Smooth muscle cell (in vitro differentiated cells): ENCODE measurements around the gene MEAK7. TPM values are rescaled to one million over a fixed set of nuclear protein-coding genes. Genes with fewer than 3 reads are reported as not detected.

Experiments used
- DNase-seq: peaks from one replicate; lab custom pipeline; 2025; ENCODE audit not compliant: unreplicated experiment; lab: John Stamatoyannopoulos, UW
- H2AFZ ChIP-seq: fragments of 200-600 bp; sonication (generic); 2 replicates; pipeline ENCODE4 v1.6.0; 2016; ENCODE audit warnings: antibody characterized with exemption, low read depth, mild to moderate bottlenecking
- H3F3A ChIP-seq: fragments of 200-600 bp; sonication (generic); 2 replicates; pipeline ENCODE4 v1.6.0; 2017; ENCODE audit warnings: antibody characterized with exemption, low read depth
- H3K27ac ChIP-seq: fragments of 200-600 bp; sonication (generic); 2 replicates; pipeline ENCODE4 v1.5.1; 2016; ENCODE audit warnings: low read depth, mild to moderate bottlenecking
- H3K27me3 ChIP-seq: fragments of 200-600 bp; sonication (generic); 2 replicates; pipeline ENCODE4 v1.6.1; 2016; ENCODE audit warnings: low read depth, mild to moderate bottlenecking
- H3K36me3 ChIP-seq: fragments of 200-600 bp; sonication (generic); 2 replicates; pipeline ENCODE4 v1.5.1; 2016; ENCODE audit warnings: low read depth
- H3K4me1 ChIP-seq: fragments of 200-600 bp; sonication (generic); 2 replicates; pipeline ENCODE4 v1.5.1; 2016; ENCODE audit warnings: low read depth
- H3K4me2 ChIP-seq: fragments of 200-600 bp; sonication (generic); 2 replicates; pipeline ENCODE4 v1.6.0; 2016; ENCODE audit warnings: mild to moderate bottlenecking
- H3K4me3 ChIP-seq: fragments of 200-600 bp; sonication (generic); 2 replicates; pipeline ENCODE4 v1.5.1; 2016; ENCODE audit warnings: mild to moderate bottlenecking
- H3K79me2 ChIP-seq: fragments of 200-600 bp; sonication (generic); 2 replicates; pipeline ENCODE4 v1.6.0; 2016; ENCODE audit warnings: low read depth, mild to moderate bottlenecking
- H3K9ac ChIP-seq: fragments of 200-600 bp; sonication (generic); 2 replicates; pipeline ENCODE4 v1.6.0; 2016; ENCODE audit warnings: low read depth
- H3K9me3 ChIP-seq: fragments of 200-600 bp; sonication (generic); replicated peaks from 2 replicates; pipeline ENCODE4 v1.5.1; 2016; ENCODE audit warnings: low read depth
- H4K20me1 ChIP-seq: fragments of 200-600 bp; sonication (generic); 2 replicates; pipeline ENCODE4 v1.6.0; 2016; ENCODE audit warnings: low read depth
- WGBS: methylation state at CpG from one replicate; pipeline ENCODE4 v1.1.7; 2016; ENCODE audit warnings: low lambda C conversion rate; 5-methylcytosine and 5-hydroxymethylcytosine counted together
- polyA plus RNA-seq: library from polyadenylated mRNA; unstranded; fragments of >200 nt; fragmentation: Nextera tagmentation; extraction: Ambion mirVana; gene quantifications from 2 replicates; pipeline ENCODE4 v1.2.1, GENCODE V29; 2016
- total RNA-seq: library from RNA; depleted of rRNA; stranded (reverse); fragments of >200 nt; gene quantifications from 2 replicates; pipeline ENCODE4 v1.2.3, GENCODE V29; 2014
- TF ChIP-seq, protein P1 (sequence below): fragments of 200-600 bp; sonication (generic); IDR thresholded peaks from 2 replicates; pipeline ENCODE4 v1.5.1; 2017; ENCODE audit warnings: borderline replicate concordance, mild to moderate bottlenecking, antibody characterized with exemption; ENCODE audit not compliant: insufficient read depth, poor library complexity, severe bottlenecking

The MEAK7 gene
- total and polyA plus RNA-seq, 2 experiments from 2014 or later: 26.4 to 32.1 TPM

DNA sequence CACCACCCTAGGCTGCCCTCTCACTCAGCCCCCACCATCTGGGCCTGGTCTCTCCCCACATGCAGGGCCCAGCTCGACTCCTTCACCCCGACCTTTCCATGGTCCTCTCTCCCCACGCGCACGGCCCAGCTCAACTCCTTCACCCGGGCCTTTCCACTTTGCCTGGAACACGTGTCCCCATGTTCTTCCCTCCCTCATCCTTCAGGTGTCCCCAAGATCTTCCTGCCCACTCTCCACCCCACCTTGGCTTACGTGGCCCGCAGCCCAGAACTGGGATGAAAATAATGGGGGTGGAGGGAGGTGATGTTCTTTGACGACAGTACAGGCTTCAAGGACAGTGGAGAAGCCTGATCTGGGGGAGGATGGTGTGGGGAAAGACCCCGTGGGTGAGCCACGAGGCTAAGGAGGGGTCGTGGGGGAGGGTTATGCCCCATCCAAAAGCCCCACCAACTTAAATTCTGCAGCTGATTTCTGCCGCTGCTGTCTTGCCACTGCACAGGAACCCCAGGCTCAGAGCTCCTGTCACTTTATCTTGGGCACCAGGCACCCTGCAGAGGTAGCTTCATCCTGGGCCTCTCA is 9.9 kb upstream of the MEAK7 start:
- Histone ChIP-seq H3F3A (no peaks in the 10 kb centered on the region), H4K20me1 (no peaks in the 10 kb centered on the region), H3K4me1 (peaks cover 16% of the 10 kb centered on the region), H3K4me3 (no peak overlapping the region), H3K9ac (no peak overlapping the region), H3K27ac (no peak overlapping the region), H2AFZ (no peak overlapping the region), H3K79me2 (no peaks in the 10 kb centered on the region), H3K36me3 (no peaks in the 10 kb centered on the region), H3K4me2 (peak overlapping the region; percentile 23), H3K27me3 (no peaks in the 10 kb centered on the region), H3K9me3 (no peaks in the 10 kb centered on the region)
- TF ChIP-seq, protein P1, sequence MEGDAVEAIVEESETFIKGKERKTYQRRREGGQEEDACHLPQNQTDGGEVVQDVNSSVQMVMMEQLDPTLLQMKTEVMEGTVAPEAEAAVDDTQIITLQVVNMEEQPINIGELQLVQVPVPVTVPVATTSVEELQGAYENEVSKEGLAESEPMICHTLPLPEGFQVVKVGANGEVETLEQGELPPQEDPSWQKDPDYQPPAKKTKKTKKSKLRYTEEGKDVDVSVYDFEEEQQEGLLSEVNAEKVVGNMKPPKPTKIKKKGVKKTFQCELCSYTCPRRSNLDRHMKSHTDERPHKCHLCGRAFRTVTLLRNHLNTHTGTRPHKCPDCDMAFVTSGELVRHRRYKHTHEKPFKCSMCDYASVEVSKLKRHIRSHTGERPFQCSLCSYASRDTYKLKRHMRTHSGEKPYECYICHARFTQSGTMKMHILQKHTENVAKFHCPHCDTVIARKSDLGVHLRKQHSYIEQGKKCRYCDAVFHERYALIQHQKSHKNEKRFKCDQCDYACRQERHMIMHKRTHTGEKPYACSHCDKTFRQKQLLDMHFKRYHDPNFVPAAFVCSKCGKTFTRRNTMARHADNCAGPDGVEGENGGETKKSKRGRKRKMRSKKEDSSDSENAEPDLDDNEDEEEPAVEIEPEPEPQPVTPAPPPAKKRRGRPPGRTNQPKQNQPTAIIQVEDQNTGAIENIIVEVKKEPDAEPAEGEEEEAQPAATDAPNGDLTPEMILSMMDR: no peak
- WGBS: 83% methylated on average over 14 of the region's 14 CpGs
- no peak for DNase-seq

DNA sequence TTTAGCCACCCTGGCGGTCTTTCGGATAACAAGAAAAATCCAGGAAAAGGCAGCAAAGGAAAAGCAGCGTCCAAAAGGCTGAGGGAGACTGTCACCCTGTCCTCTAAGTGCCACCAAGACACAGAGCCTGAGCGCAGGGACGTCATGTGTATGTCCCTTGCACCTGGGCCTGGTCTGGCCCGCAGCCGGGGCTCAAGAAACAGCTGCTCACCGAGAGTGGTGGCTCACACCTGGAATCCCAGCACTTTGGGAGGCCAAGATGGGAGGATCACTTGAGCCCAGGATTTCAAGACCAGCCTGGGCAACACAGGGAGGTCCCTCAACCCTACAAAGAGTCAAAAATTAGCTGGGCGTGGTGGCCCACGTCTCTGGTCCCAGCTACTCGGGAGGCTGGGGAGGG is 9.2 kb upstream of the MEAK7 start:
- Histone ChIP-seq H3F3A (no peaks in the 10 kb centered on the region), H2AFZ (no peak overlapping the region), H3K4me3 (no peak overlapping the region), H3K27ac (peak overlapping the region; percentile 55), H3K9ac (no peak overlapping the region), H4K20me1 (no peaks in the 10 kb centered on the region), H3K4me1 (peaks cover 16% of the 10 kb centered on the region), H3K9me3 (no peaks in the 10 kb centered on the region), H3K79me2 (no peaks in the 10 kb centered on the region), H3K4me2 (peak overlapping the region; percentile 41), H3K27me3 (no peaks in the 10 kb centered on the region), H3K36me3 (no peaks in the 10 kb centered on the region)
- TF ChIP-seq, protein P1: no peak
- DNase-seq: no peak
- 80% methylated on average over 11 of the region's 11 CpGs for WGBS

DNA sequence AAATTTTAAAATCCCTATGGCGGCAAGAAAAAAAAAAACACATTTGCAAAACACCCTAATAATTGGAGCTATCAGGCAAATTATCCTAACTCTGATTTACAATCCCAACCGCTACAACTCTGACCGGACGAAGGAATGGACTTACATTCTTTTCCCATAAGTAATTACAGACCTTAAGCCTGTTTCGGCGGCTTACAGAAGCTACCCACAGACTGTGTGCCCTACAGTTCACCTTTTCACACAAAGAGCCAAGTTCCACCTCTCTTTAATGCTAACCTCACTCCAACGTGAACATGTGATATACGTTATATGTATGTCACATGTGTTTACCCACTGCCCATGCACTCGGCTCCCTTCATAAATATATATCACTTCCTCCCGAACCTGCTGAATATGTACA is 8.7 kb upstream of the MEAK7 start:
- Histone ChIP-seq H3F3A (no peaks in the 10 kb centered on the region), H2AFZ (no peak overlapping the region)

More for the DNA sequence above, 8.7 kb upstream of the MEAK7 start:
- WGBS: 37% methylated on average over 10 of the region's 10 CpGs
- TF ChIP-seq, protein P1: no peak
- Histone ChIP-seq H3K4me3 (no peak overlapping the region), H3K4me1 (peaks cover 16% of the 10 kb centered on the region), H3K27ac (peak overlapping the region; percentile 55), H3K9ac (no peak overlapping the region), H3K4me2 (peak overlapping the region; percentile 41), H4K20me1 (no peaks in the 10 kb centered on the region), H3K27me3 (no peaks in the 10 kb centered on the region), H3K36me3 (no peaks in the 10 kb centered on the region), H3K79me2 (no peaks in the 10 kb centered on the region), H3K9me3 (no peaks in the 10 kb centered on the region)
- no peak for DNase-seq
